ENCODE results near the gene CCBE1.
"Not testable (repeated sequence)": the region's sequence is repeated elsewhere in the genome, so short reads cannot be mapped to it uniquely, and the experiment has no call there.

CCBE1 gene

DNA sequence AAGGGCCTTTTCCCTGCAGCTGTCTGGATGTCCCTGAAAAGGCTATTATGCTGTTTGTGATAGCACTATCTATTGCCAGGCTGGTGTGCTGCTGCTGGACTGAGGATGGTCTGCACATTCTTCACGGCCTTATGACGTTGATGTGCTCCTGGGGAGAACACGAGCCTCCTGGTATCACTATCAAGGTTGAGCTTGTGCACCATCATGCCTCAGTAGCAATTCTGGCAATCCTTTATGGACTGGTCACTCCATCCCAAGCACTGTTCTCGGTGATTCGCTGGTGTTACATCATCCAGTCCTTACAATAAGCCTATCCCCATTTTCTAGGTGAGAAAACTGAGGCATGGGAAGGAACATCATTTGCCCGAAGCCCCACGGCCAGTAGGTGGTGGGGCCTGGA lies 18.2 kb upstream of the CCBE1 start:
- DNase-seq (ENCODE audit: low read depth, low spot score): no peak

DNA sequence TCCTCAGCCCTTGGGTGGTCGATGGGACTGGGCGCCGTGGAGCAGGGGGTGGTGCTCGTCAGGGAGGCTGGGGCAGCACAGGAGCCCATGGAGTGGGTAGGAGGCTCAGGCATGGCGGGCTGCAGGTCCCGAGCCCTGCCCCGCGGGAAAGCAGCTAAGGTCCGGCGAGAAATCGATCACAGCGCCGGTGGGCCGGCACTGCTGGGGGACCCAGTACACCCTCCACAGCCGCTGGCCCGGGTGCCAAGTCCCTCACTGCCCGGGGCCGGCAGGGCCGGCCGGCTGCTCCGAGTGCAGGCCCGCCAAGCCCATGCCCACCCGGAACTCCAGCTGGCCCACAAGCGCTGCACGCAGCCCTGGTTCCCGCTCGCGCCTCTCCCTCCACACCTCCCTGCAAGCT lies 16.9 kb upstream of the CCBE1 start:
- DNase-seq (ENCODE audit: low read depth, low spot score): not testable (repeated sequence)

DNA sequence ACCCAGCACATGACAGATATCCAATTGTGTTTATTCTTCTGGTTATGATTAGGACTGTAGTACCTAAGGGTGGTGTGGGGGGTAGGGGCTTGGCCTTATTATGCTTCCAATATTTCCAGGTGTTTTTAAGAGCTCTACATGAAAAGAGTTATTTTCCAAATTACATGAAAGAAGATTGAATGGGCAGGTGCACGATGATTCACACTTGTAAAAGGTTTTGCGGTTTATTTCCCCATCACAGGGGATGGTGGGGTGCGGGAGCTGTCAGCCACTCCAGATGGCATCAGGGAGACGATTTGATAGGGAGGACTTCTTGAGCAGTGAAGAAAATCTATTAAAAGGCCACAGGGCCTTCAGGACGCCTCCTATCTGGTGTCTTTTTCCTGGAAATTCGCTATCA lies 15.1 kb upstream of the CCBE1 start:
- DNase-seq (ENCODE audit: low read depth, low spot score): no peak

DNA sequence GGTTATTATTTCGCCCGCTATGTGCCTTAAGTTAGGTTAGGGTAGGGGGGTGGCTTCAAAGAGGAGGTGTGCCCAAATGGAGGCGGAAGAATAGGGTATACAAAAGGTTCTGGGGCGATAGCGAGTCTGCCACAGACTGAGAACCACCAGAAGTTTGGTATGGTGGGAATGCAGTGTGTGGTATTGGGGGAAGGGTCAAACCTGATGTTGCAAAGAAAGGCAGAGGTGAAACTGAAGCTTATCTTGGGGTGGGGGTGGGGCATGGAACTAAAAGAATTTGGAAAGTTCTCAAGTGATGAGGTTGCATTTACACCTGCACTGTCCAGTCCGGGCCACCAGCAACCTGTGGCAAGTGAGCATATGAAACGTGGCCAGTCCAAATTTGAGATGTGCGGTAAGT lies 11.8 kb upstream of the CCBE1 start:
- no peak for DNase-seq (ENCODE audit: low read depth, low spot score)

DNA sequence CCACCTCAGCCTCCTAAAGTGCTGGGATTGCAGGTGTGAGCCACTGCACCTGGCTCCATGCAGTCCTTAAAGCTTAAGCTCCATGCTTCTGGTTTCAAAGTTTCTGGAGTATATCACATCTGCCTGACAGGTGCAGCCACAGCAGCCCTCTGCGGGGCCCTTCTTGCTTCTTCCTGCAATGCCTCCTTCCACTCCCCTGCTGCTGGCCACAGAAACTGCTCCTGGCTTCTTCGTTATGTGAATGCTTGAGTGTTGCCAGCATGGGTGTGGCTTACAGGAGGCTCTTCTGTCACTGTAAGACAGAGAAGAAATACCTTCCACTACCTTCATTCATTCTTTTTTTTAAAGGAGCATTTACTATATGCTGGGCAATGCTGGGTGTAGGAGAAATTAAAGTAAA lies 10.1 kb upstream of the CCBE1 start:
- no peak for DNase-seq (ENCODE audit: low read depth, low spot score)

DNA sequence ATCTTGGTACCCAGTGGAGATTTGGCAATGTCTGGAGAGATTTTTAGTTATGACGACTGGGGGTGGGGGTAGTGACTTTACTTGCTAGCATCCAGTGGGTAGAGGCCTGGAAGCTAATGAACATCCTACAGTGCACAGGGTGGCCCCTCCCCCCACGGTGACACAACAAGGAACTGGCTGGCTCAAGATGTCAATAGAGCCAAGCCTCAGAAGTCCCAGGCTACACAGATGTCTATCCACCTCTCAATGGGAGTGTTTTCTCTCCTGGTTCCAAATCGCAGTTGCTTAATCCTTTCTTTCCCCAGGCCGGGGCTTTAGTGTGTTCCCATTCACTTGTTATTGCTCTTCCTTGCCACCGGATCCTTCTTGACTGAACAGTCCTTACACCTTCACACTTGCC lies 9.3 kb upstream of the CCBE1 start:
- no peak for DNase-seq (ENCODE audit: low read depth, low spot score)

DNA sequence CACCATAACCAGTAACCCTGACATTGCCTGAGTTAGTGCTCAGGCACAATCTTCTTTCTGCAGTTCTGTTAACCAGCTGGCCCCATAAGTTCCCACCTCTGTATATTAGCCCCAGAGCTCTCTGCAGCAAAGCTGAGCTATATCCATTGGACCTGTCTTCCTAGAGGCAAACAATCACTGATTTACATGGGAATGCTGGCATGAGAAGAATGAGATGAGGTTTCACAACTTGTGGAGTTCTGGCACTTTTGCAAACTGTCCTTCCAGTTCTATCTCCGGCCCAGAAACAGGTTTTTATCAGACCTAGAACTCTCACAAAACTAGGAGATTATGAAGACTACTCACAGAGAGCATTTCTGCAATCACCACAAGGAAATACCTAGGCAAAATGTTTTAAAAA lies 7.9 kb upstream of the CCBE1 start:
- DNase-seq (ENCODE audit: low read depth, low spot score): no peak

DNA sequence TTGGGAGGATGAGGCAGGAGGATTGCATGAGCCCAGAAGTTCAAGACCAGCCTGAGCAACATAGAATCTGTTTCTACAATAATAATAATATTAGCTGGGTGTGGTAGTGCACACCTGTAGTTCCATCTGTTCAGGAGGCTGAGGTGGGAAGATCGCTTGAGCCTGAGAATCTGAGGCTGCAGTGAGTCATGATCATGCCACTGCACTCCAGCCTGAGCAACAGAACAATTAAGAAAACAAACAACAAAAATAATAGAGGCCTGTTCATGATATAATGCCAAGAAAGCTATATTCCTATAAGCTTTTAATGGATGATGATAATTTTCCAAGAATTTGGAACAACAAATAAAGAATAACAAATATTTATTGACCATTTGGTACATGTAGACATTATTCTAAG lies 6.9 kb upstream of the CCBE1 start:
- no peak for DNase-seq (ENCODE audit: low read depth, low spot score)

DNA sequence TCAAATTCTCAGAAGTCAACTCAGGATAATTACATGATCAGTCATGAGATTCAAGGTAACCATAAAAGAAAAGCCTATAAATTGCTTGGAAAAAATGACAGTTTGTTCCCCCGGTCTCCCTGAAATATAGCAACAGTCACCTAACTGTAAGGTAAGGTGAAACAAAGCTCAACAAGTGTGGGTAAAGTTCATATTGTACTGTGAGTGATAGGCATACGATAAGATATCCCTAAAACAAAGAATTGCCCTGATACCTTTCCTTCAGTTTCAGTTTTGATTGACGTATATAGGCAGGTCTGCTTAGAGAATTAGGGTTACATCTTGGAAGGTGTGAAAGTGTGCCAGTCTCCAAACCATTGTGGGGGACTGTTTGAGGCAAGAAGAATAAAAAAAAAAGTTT lies 4.0 kb upstream of the CCBE1 start:
- no peak for DNase-seq (ENCODE audit: low read depth, low spot score)

DNA sequence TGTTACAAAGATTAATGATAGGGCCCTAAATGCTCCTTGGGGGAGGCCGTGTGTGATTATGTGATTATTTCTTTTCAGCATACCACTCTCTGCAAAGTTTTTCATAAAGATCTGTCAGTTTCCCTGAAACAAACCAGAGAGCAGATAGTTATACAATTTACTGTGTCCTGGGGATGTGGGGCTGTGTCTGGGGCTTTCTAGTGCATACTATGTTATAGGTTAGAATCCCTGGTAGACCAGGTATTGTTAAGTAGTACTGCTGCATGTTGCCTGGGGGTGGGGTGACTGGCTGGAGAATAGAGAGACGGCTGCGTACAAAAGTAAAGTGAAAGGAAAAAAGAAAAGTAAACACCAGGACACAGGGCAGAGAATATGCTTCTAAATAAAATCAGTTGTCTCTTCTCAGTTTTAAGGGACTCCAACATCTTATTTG lies 3.3 kb upstream of the CCBE1 start:
- no peak for DNase-seq (ENCODE audit: low read depth, low spot score)

DNA sequence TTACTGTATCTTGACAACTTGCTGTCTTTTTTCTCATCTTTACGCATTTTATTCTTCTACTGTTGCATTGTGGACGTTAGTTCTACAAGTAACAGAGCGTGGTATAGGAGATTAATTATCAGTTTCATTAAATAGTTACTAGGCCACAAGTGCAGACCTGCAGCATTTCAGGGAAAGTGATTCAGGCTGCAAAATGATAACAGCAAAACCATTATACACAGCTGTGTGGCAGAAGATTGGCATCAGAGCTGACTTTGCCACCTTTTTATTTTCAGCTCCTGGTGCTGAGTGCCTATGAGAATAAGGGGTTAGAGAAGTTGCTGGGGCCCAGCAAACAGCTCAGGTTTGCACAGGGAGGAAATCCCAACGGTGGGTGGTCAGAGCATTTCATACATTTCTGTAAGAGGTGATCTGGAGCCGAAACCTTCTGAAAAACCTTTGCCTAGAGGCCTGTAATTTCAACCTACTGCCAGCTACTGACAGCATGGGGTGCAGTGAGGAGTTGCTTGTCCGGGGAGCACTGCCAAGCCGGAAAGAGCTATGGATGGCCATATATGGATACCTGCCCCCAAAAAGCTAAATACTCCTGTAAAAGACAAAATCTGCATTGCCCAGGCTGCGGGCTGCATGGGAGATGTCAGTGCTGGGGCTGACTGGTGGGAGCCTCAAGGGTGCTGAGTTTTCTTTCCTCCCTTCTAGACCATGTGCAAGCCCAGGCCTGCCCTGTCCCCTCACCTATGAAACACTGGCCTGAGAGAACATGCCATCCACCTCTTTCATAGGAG lies 2.7 kb upstream of the CCBE1 start:
- no peak for DNase-seq (ENCODE audit: low read depth, low spot score)

DNA sequence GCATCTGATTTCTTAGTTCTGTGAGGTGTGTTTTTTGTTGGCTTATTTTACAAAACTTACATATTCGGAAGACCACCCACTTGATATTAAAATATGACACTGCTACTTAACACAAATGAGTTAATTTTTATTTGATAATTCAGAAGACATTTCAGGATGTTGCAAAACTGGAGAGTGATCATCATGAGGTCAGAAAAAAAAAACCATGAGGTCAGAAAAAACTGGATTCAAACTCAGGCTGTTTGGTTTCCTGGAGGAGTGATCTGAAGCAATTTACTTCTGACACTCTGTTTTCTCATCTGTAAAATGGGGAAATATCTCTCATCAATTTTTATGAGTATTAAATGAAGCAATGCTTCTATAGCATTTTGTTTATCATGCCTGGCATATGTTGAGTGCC lies 1.8 kb upstream of the CCBE1 start:
- DNase-seq (ENCODE audit: low read depth, low spot score): no peak

DNA sequence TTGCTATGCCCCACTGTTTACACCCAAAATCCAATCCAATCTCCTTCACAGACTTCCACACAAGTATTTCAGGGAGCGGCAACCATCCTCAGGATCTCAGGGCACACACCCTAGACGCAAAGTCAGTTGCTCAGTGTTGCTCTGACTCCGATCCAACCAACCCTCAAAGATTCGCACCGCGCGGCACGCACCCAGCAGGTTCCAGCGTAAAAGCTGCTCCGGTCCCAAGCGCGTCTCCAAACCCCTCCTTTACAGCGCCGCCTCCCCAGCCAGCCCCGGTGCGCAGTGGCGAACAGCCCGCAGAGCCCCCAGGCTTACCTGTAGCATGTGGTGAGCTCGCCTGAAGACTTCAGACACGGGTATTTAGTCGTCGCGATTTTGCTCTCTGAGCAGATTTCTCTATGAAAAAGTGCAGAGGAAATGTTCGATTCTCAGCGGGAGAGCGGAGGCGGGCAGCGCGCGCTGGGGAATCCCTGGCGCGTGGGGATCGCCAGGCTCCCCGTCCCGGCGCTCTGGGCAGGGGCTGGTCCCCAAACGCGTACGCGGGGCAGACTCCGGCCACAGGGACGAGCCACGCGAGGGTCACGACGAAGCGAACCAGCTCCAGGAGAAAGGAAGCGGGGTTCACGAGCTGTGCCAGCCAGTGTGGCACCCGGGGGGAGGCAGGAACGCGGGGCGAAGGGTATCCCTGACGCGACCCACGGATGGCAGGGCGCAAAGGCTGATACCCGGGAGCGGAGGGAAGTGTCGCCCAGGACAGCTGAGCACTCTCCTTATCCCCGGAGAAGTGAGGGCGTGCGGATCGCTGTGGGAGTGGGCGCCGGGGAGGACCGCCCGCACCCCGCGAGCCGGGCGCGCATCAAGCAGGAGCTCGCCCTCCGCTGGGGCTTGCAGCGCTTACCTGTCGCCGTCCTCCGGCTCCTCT lies 650 bp downstream of the CCBE1 start:
- DNase-seq (ENCODE audit: low read depth, low spot score): no peak

DNA sequence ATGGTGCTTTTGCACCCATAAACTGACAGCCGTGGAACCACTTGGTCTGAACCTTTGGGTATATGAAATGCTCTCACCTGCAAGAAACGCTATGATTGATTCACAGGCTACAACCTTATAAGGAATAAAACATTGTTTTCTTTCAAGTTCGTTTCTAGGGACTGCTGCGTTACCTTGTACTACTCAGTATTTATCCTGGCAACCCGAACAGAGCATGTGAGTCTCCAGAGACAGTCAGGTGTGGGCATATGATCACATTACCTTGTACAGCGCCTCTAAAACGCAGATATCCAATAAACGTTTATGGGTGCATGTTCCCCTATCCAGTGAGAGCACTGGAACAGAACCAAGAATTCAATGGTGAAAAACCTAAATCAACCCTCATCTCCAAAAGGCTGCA lies 1.7 kb downstream of the CCBE1 start:
- no peak for DNase-seq (ENCODE audit: low read depth, low spot score)

DNA sequence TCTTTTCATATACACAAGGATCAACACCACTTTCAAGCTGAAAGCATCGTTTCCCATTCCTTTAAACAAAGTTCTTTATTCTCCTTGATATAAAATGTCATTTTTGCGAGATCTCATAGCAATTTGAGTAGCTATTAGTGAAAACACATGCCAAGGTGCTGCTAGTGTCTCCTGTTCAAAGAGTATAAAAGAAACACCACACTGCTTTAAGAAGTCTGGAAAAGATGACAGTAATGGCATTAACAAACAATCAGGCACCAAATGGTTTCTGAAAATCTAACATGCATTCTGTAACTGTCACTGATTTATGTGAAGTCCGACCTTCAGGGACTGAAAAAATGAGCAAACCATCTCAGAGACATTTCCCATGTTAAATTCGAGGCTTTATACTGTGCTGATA lies 2.4 kb downstream of the CCBE1 start:
- DNase-seq (ENCODE audit: low read depth, low spot score): no peak

DNA sequence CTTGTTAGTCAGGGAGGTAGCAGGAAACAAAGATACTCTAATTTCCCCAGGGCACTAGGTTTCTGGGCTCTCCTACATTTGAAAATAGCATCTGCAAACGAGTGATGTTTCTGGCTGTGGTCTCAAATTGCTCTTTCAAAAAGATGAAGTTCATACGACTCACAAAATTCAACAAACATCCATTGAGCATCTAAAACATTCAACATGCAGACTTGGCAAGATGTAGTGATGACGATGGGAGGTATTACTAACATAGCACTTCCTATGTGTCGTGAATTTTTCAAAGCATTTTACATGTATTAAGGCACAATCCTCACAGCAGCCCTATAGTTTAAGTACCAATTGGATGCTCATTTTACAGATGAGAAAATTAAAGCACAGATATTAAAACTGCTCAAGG lies 5.2 kb downstream of the CCBE1 start:
- DNase-seq (ENCODE audit: low read depth, low spot score): no peak

DNA sequence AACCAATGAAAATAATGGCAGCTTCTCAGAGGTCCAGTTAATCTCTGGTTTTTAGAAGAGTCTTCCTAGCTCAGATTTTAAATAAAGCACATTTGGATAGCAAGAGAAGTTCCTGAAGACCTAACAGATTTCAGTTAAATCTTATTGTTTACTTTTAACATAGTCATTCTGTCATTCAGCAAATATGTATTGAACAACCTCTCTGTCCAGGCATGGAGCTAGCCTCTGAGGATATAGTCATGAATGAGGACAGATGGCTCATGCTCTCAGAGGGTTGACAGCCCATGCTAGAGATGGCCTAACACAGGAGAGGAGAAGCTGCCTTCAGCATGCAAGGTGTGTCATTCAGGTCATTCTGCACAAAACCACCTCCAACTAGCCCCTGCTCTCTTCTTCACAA lies 6.2 kb downstream of the CCBE1 start:
- no peak for DNase-seq (ENCODE audit: low read depth, low spot score)

DNA sequence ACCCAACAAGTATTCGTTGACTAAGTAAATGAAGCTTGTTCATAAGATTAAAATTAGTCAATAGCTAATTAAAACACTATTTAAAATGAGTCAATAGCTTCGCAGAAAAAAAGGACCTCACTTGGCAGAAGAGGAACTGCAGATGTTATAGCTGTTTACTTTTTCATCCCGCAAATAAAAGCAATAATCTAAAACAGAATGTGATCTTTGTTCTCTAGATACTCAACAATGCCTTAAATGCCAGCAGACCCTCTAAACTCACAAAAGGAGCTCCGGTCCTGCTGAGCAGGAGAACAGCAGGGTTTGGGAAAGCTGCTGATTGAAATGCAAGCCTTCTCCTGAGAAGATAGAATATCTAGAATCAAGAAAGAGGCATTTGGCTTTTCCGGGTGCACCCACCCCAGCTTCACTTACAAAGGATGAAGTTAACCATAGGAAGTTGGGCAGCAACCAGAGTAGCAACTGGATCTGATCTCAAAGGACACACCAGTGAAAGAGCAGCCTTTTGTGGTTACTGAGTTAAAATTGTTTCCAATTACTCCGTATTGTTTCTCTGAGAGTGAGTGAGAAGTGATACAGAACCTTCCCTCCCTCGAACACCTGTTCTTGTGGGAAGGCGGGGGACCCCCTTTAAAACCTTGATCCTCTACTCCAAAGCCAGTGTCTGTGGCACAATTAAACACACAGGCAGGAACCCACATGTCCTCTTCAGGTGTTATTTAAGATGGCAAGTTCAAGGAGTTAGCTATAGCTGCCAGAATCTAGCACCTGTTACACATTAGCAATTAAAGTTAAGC lies 6.8 kb downstream of the CCBE1 start:
- DNase-seq (ENCODE audit: low read depth, low spot score): no peak

DNA sequence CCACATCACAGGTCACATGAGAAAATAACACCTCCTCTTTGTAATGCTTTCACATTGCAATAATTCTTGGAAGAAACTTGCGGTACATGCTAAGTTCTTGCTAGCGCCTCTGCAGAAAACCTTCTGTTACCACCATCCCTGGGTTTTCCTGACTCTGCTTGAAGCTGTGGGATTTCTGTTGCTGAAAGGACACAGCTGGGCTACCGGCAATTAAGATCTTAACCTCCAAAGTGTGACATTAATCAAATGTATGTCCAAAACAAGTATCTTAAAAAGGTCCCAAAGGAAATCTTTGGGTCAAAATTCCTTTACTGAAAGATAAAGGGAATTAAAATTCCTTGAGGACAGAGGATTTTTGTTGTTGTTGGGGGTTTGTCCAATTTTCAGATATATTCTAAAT lies 7.5 kb downstream of the CCBE1 start:
- no peak for DNase-seq (ENCODE audit: low read depth, low spot score)

DNA sequence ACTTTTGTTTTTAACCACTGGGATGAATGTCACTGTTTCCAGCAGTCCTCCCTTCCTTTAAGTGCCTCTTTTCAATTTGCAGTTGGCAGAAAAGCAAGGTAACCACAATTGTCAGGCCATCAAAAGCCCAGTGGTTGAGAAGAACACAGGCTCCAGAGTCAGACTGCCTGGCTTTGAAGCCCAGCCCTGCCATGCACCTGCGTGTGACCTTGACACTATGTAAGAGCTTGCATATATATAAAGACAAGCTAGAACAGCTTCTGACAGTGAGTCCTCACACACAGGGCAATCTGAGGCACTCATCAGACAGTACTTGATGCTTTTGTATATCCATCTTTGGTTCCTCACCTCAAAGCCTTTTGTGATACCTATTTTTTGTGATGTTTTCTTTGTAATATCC lies 11.0 kb downstream of the CCBE1 start:
- no peak for DNase-seq (ENCODE audit: low read depth, low spot score)

DNA sequence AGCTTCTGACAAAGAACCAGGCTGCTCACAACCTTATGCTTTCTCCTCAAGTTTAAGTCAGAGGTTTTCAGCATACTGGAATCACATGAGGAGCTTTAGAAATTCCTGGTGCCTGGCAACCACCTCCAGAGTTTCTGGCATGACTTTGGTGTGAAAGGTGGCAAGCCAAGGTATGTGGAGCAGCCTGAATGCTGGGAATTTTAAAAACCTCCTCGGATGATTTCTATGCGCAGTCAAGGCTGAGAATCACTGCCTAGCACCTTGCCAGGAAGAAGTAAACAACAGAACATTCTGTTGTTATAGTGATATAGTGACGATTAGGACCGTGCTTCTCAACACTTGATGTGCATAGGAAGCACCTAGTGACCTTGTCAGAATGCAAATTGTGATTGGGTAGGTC lies 11.7 kb downstream of the CCBE1 start:
- no peak for DNase-seq (ENCODE audit: low read depth, low spot score)

DNA sequence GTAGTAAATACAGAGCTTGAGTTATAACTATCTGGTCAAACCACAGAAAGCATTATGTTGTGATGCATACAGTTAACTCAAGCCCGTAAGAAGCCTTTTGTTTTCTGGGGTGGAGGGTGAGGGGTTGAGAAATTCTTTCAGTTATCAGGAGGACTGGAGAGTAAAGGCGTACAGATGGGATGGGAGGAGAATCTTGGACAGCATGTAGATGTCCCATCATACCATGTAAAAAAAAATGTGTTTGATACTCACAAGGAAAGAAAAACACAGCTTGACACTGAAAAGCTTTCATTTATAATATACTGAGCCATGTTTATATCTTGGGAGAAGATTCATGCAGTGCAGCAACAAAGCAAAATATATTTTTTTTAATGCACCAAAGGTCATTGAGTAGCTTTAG lies 12.4 kb downstream of the CCBE1 start:
- no peak for DNase-seq (ENCODE audit: low read depth, low spot score)

All from activated naive CD8-positive, alpha-beta T cell treated with anti-CD3 and anti-CD28 coated beads, Interleukin-2, amount 50 U/mL, for 16 hours (primary cell).